ENCODE results near the gene MAB21L4.

DNA sequence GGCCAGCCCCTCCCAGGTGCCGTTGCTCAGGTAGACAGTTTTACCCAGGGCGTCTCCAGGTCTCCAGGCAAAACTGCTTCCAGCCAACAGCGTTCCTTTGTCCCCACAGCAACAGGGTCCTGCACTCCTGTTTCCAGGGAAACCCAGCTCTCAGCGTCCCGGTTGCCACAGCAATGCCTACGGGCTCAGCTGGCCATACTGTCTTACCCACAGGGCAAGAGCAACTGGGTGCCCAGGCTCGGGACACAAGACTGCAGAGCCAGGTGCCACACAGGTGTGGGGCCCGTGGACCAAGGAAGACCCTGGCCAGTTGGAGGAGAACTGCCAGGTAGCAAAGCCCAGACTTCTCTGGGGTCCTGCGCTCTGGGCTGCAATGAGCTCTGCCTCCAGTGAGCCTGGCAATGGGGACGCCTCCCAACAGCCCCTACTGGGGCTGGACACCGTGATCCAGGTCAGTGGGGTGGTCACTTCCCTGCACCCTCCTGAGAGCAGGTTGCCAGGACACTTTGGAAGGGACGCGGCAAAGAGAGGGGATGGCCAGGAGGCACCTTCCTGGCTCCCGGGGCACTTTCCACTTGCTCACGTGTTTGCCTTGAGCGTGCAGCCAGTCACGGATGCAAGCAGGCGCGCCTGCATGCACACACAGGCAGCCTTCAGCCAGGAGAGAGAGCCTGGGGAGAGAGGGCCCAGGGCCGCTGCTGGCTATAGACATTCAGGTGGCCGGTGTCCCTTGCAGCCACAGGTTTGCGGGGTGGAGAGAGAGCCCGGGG is 10.4 kb upstream of the MAB21L4 start, which contains the start of gene CROCC2:
- TF ChIP-seq, protein P1, sequence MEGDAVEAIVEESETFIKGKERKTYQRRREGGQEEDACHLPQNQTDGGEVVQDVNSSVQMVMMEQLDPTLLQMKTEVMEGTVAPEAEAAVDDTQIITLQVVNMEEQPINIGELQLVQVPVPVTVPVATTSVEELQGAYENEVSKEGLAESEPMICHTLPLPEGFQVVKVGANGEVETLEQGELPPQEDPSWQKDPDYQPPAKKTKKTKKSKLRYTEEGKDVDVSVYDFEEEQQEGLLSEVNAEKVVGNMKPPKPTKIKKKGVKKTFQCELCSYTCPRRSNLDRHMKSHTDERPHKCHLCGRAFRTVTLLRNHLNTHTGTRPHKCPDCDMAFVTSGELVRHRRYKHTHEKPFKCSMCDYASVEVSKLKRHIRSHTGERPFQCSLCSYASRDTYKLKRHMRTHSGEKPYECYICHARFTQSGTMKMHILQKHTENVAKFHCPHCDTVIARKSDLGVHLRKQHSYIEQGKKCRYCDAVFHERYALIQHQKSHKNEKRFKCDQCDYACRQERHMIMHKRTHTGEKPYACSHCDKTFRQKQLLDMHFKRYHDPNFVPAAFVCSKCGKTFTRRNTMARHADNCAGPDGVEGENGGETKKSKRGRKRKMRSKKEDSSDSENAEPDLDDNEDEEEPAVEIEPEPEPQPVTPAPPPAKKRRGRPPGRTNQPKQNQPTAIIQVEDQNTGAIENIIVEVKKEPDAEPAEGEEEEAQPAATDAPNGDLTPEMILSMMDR (IDR thresholded peaks at IDR 0.05) = no peak
- TF ChIP-seq POLR2A (IDR thresholded peaks at IDR 0.05) = no peak

Measured in thyroid gland (tissue), 4 donors.